Common myeloid progenitor, CD34-positive (primary cell): ENCODE data around the gene THSD7B.

Experiments used
- CTCF ChIA-PET: fragments of 350-600 bp; sonication (Branson Sonifier 250); formaldehyde crosslinking; loops from one replicate; lab custom pipeline; 2021; ENCODE audit warnings: antibody characterized with exemption; lab: Charles Lee
- POLR2A ChIA-PET: fragments of 350-600 bp; sonication (Branson Sonifier 250); formaldehyde crosslinking; loops from one replicate; lab custom pipeline; 2021; ENCODE audit warnings: antibody characterized with exemption; lab: Charles Lee
- DNase-seq, 3 donors: peaks; one replicate each; pipeline versions ENCODE4 v3.0.0 to v3.0.0-alpha.2; 2013
- H3K27ac ChIP-seq, 2 experiments: 1 replicate in 1 of 2; 2 replicates in 1 of 2; pipeline ENCODE4 v1.7.0; 2013; ENCODE audit warnings: inconsistent platforms in 2 of 2, low read length in 2 of 2, mild to moderate bottlenecking in 2 of 2, low read depth in 1 of 2, moderate library complexity in 1 of 2; ENCODE audit not compliant: severe bottlenecking in 2 of 2, insufficient read depth in 1 of 2, poor library complexity in 1 of 2
- H3K27me3 ChIP-seq, 5 experiments: replicated peaks in 2 of 5; 1 replicate in 3 of 5; 2 replicates in 2 of 5; pipeline versions ENCODE4 v1.6.1 to v1.7.0; 2013; ENCODE audit warnings: low read length in 4 of 5, mild to moderate bottlenecking in 2 of 5, moderate library complexity in 2 of 5, inconsistent platforms in 1 of 5; ENCODE audit not compliant: insufficient read depth in 5 of 5, control insufficient read depth in 4 of 5
- H3K36me3 ChIP-seq, 4 experiments: 1 replicate in 2 of 4; 2 replicates in 2 of 4; pipeline versions ENCODE4 v1.6.1 to v1.7.0; 2013; ENCODE audit warnings: low read length in 3 of 4, control low read depth in 1 of 4, mild to moderate bottlenecking in 1 of 4; ENCODE audit not compliant: control insufficient read depth in 4 of 4, insufficient read depth in 4 of 4
- H3K4me1 ChIP-seq, 4 experiments: 1 replicate in 3 of 4; 2 replicates in 1 of 4; pipeline versions ENCODE4 v1.6.1 to v1.7.1; 2013; ENCODE audit warnings: low read length in 3 of 4, mild to moderate bottlenecking in 3 of 4, control low read depth in 1 of 4, inconsistent platforms in 1 of 4, moderate library complexity in 1 of 4; ENCODE audit not compliant: control insufficient read depth in 4 of 4, insufficient read depth in 4 of 4; ENCODE audit errors: control extremely low read depth in 1 of 4
- H3K4me3 ChIP-seq, 7 experiments: 1 replicate in 4 of 7; 2 replicates in 3 of 7; pipeline versions ENCODE4 v1.5.1 to v1.7.0; 2013; ENCODE audit warnings: mild to moderate bottlenecking in 7 of 7, low read length in 6 of 7, moderate library complexity in 6 of 7, inconsistent platforms in 2 of 7, low read depth in 2 of 7, control low read depth in 1 of 7; ENCODE audit not compliant: insufficient read depth in 4 of 7, control insufficient read depth in 1 of 7; ENCODE audit errors: extremely low read depth in 1 of 7
- H3K9me3 ChIP-seq, 5 experiments: 1 replicate in 4 of 5; 2 replicates in 1 of 5; pipeline versions ENCODE4 v1.6.1 to v1.7.1; 2013; ENCODE audit warnings: low read length in 4 of 5, mild to moderate bottlenecking in 2 of 5, inconsistent platforms in 1 of 5, low read depth in 1 of 5, moderate library complexity in 1 of 5; ENCODE audit not compliant: control insufficient read depth in 4 of 5, insufficient read depth in 2 of 5; ENCODE audit errors: control extremely low read depth in 1 of 5
- WGBS: methylation state at CpG from one replicate; pipeline ENCODE4 v1.1.5; 2013; ENCODE audit not compliant: insufficient coverage; 5-methylcytosine and 5-hydroxymethylcytosine counted together

THSD7B gene

DNA sequence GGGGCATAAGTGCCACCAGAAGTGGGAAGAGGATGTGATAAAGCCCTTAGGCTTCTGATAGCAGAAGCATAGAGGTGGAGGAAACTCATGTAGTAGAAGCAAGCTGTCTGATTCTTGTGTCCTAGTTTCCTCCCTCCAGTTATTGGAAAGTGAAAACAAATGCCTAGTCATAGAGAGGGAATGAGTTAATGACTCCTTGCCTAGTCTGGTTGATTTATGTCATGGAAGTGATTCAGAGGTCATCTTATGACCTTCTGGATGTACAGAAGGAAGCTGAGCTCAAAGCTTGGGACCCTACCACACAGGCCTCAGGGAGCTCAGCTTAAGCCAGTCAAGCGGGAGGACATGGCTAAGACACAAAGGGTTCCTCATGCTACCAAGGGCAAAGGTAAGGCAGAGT, 232.2 kb downstream of the THSD7B start:
- H3K4me3 ChIP-seq = no peak overlapping the region
- 100% methylated on average over 1 of the region's 1 CpG for WGBS
- ChIA-PET POLR2A (no interaction called here), CTCF (no interaction called here)
- no peak overlapping the region for H3K27ac ChIP-seq
- peaks cover 0 to 2% (median 0%) of the 10 kb centered on the region in 5 experiments for H3K27me3 ChIP-seq
- no peaks in the 10 kb centered on the region for H3K36me3 ChIP-seq
- no peak for DNase-seq
- no peaks in the 10 kb centered on the region for H3K4me1 ChIP-seq
- H3K9me3 ChIP-seq = no peaks in the 10 kb centered on the region

DNA sequence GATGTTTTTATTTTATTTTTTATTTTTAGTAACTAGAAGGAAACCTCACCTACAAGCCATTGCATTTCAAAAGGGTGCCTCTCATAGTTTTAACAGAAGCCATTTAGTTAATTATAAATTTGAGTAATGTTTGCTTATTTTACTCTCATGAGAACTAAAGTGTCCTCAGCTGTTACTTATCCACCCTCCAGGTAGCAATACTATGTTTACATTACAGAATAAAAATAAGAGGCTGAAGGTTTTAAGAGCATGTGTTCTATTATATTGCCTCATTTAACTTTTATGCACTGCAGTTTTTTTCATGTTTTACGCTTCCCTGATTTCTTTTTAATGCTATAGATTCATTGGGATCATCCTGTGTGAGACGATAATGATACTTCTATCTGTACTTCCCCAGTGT, 235.5 kb downstream of the THSD7B start:
- no peak for DNase-seq
- POLR2A ChIA-PET = no interaction called here
- no CpG with 5 or more reads among the region's 2 CpGs for WGBS
- Histone ChIP-seq H3K9me3 (no peaks in the 10 kb centered on the region), H3K36me3 (no peaks in the 10 kb centered on the region), H3K4me3 (no peak overlapping the region), H3K27me3 (no peaks in the 10 kb centered on the region), H3K4me1 (no peaks in the 10 kb centered on the region), H3K27ac (no peak overlapping the region)
- CTCF ChIA-PET = no interaction called here

DNA sequence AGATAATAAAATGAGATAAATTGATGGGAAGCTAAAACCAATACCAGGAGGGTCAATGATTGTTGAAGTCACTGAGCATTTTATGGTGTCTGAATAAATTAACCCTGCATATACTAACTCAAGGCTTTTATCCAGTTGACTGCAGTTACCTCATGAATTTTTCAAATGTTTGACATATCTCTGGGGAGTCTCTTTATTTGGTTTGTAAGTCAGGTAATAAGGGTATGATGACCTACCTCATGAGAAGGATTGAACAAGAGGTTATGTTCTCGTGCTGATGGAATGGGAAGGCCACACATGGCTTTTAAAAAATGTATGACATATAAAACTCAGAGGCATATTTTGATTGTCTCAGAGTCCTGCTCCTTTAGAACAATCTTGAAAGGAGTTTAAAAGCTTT, 237.6 kb downstream of the THSD7B start:
- CTCF ChIA-PET = no interaction called here
- POLR2A ChIA-PET = no interaction called here
- no peak for DNase-seq
- Histone ChIP-seq H3K4me1 (no peaks in the 10 kb centered on the region), H3K36me3 (no peaks in the 10 kb centered on the region), H3K4me3 (no peak overlapping the region), H3K27me3 (no peaks in the 10 kb centered on the region), H3K9me3 (no peaks in the 10 kb centered on the region), H3K27ac (no peak overlapping the region)
- WGBS = no CpG with 5 or more reads among the region's 1 CpG

DNA sequence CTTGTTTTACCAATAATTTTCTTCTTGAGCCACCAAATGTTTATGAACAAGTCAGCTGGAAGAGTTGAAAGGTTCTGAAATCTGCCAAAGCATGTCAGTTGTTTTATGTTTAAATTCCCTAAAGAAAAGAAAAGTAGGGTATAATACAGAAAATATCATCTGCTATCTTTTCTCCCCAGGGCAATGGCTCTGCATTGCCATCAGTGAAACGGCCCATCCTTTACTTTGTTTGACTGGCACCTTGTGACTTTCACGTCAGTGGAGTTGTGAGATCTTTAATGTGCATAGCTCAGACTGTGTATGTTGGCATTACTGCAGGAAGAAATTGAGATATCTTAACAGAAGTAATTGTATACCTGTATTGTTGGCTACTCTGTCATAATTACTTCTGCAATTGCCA, 239.9 kb downstream of the THSD7B start:
- H3K9me3 ChIP-seq = no peaks in the 10 kb centered on the region
- no peak for DNase-seq
- POLR2A ChIA-PET = no interaction called here
- H3K4me3 ChIP-seq = no peak overlapping the region
- H3K27me3 ChIP-seq = no peaks in the 10 kb centered on the region
- no peaks in the 10 kb centered on the region for H3K4me1 ChIP-seq
- CTCF ChIA-PET = interaction anchor here (0.7 kb wide), 1 partner anchor 1295 kb away, joined by 3 read pairs; no protein-coding TSS in a partner anchor
- H3K27ac ChIP-seq = no peak overlapping the region
- 100% methylated on average over 1 of the region's 2 CpGs for WGBS
- no peaks in the 10 kb centered on the region for H3K36me3 ChIP-seq

DNA sequence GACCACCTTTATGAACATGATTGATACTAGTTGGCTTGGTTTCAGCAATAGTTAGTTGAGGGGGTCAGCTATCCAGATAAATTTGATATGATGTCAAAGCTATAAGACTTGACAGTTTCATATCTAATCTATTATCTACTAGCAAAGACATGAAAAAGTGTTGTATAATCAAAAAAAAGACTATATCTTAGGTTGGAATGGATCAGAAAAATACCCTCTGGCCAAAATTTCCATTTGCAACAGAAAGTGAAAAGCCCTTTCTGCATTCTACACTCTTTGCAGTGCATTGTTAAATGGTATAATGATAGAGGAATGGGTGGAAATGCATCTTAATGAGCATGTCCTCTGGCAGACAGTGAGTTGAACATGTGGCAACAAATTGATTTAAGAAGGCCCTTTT, 242.6 kb downstream of the THSD7B start:
- ChIA-PET POLR2A (no interaction called here), CTCF (no interaction called here)
- Histone ChIP-seq H3K4me3 (no peak overlapping the region), H3K9me3 (no peaks in the 10 kb centered on the region), H3K27me3 (no peaks in the 10 kb centered on the region), H3K27ac (no peak overlapping the region), H3K4me1 (no peaks in the 10 kb centered on the region), H3K36me3 (no peaks in the 10 kb centered on the region)
- DNase-seq = no peak

DNA sequence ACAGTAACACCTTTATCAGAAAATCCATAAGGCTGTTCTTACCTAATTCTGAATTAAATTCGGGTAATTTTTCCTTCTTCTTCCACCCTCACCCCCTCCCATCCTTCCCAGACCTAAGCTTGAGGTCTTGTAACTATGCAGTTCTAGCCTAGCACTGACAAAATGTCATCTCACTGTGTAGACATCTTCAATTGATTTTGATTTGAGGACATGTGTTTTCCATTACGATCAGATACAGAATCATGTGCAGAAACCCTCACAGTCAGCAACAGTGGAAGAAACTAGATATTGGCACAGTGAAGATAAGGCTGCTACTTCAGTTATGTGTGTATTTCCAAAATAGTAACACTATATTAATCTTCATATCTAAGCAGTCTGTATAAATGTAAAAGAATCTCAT, 244.6 kb downstream of the THSD7B start:
- ChIA-PET CTCF (no interaction called here), POLR2A (no interaction called here)
- Histone ChIP-seq H3K36me3 (no peaks in the 10 kb centered on the region), H3K27ac (no peak overlapping the region), H3K27me3 (no peaks in the 10 kb centered on the region), H3K4me3 (no peak overlapping the region), H3K4me1 (no peaks in the 10 kb centered on the region), H3K9me3 (no peaks in the 10 kb centered on the region)
- WGBS = 83% methylated on average over 1 of the region's 2 CpGs
- DNase-seq = no peak

DNA sequence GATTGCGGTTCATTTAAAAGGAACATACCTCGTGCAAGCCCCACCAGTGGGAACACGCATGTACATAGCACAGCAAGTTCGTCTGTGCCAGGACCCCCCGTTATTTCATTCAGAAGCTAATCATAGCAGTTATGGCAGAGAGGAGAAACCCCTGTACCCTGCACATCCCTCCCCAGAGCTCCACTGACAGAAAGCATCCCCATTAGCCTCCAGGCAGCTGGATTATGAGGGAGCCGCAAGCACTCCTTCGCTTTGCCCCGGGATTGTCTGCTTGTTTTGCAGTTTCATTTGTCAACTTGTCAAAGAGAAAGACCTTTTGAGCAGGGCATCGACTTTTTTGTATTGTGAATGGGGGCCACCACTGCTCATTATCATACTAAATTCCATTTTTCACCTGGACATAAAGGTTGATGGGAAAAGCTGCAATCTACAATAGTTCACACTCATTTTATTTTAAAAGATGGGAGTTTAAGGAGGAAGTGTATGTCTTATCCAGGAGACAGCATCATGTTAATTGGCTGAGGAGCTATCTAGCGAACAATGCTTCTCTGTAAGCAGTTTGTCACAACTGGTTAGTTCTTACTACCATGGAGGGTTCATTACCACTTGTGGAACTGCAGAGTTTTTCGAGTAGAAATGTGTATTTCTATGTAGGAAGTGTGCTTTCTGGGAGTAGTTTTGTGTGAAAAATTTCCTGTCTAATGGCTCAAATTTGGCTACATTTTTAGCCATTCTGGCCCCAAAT, 255.3 kb downstream of the THSD7B start:
- Histone ChIP-seq H3K27ac (no peak overlapping the region), H3K4me1 (no peaks in the 10 kb centered on the region), H3K36me3 (no peaks in the 10 kb centered on the region), H3K4me3 (no peak overlapping the region), H3K27me3 (no peaks in the 10 kb centered on the region), H3K9me3 (no peaks in the 10 kb centered on the region)
- CTCF ChIA-PET = no interaction called here
- POLR2A ChIA-PET = no interaction called here
- 86% methylated on average over 10 of the region's 11 CpGs for WGBS
- no peak for DNase-seq
